ENCODE measurements around the gene C4orf54. TPM values are rescaled to one million over a fixed set of nuclear protein-coding genes. Genes with fewer than 3 reads are reported as not detected.

The C4orf54 gene
- total and polyA plus RNA-seq, 2 of the 8 experiments (the other 6 are each of a cell fraction or from before 2014, with no cell fraction given): not detected

- no peak for TF ChIP-seq CHD7 (IDR thresholded peaks at IDR 0.05; ENCODE audit: insufficient replicate concordance, low read length)
- no peak for TF ChIP-seq POLR2AphosphoS5 (IDR thresholded peaks at IDR 0.05; ENCODE audit: low read depth, low read length)
- no peak for TF ChIP-seq EGR1 (IDR thresholded peaks at IDR 0.05; ENCODE audit: borderline replicate concordance, low read depth, low read length)
- TF ChIP-seq BCL11A (IDR thresholded peaks at IDR 0.05; ENCODE audit: low read depth in 2 of 2, low read length in 2 of 2): no peak
- no peak for TF ChIP-seq TAF1 (IDR thresholded peaks at IDR 0.05; ENCODE audit: low read depth, low read length)
Observed at GRCh38 chr4:99651811-99652485, 5.7 kb downstream of the C4orf54 start (continued).
